Measurements from ENCODE around the gene PAM.
"Not testable (repeated sequence)": the region's sequence is repeated elsewhere in the genome, so short reads cannot be mapped to it uniquely, and the experiment has no call there.

Gene PAM

DNA sequence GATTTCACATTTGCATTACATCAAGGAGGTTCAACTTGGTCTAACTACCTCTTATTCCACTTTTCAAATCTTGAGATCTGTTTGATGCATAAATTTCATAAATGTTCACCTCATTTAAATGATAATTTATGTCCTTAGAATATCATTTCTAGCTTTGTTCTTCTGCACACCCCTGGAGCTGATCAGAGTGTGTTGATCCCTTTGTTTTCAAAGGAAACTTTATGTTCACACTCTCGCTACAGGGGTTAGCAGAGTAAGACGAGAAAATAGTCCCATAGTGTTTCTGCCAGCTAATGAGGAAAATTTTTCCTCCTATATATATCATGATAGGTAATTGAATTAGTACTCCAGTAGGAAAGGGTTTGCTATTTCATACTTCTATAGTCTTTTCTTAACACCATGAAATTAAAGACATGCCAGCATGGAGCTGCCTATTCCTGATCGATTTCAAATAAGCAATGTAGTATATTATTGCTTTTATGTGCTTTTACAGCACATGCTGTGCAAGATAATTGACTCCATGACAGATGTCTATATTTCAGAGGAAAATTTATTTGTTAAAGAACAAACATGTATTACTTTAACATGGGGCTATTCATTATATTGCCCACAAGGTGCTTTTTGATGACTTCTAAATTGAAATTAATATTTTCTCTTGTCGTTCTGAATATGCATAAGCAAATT is 4.8 kb upstream of the PAM start:
- no peak overlapping the region for H3K4me3 ChIP-seq (ENCODE audit: low read depth, low read length)

GRCh38 chr5:102751903-102752376 is 3.2 kb upstream of the PAM start:
- H3K4me3 ChIP-seq (ENCODE audit: low read depth, low read length): not testable (repeated sequence)

DNA sequence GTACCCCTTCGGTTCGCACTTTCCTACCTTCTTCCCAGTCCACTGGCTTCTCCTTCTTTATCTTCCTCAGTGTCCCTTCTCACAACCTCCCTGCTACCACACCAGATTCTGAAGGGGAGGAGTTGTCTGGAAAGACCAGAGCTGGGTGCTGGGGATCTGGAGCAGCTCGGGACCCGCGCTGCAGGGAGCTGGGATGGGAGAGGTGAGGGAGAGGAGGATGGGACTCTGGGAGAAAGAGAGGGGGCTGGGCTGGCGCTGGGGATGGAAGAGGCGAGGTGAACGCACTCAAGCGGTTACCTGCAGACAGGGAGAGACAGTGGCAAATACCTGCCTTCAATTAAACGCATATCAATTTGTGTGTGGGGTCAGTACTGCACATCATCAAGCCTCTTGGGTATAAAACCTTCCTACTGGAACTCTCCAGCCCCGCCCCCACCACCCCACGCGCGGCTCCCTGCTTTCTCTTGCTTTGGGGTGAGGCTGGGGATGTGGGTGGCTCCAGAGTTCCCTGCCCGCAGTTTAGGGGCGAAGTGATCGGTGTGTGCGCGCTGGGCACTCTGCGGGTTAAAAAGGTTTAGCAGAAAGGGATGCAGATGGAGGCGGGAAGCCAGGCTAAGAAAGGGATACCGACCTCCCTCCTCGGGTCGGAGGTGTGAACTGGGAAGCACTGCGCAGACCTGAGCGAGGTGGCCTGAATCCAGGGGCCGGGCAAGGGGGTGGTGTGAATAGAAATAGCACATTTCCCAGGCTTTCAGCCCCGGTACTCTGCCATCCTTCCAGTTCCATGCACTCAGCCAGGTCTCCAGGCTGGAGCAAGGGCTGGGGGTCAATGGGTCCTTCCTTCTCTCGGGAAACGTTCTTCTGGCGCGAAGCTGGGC is 977 bp upstream of the PAM start:
- H3K4me3 ChIP-seq (ENCODE audit: low read depth, low read length): peak overlapping the region; percentile 84

- H3K4me3 ChIP-seq (ENCODE audit: low read depth, low read length): peak overlapping the region; percentile 84
Observed at GRCh38 chr5:102755686-102756371, 724 bp downstream of the PAM start.

- H3K4me3 ChIP-seq (ENCODE audit: low read depth, low read length): no peak overlapping the region
Observed at GRCh38 chr5:102758576-102758975, 3.5 kb downstream of the PAM start.

GRCh38 chr5:102759289-102759688 is 4.2 kb downstream of the PAM start:
- no peak overlapping the region for H3K4me3 ChIP-seq (ENCODE audit: low read depth, low read length)

DNA sequence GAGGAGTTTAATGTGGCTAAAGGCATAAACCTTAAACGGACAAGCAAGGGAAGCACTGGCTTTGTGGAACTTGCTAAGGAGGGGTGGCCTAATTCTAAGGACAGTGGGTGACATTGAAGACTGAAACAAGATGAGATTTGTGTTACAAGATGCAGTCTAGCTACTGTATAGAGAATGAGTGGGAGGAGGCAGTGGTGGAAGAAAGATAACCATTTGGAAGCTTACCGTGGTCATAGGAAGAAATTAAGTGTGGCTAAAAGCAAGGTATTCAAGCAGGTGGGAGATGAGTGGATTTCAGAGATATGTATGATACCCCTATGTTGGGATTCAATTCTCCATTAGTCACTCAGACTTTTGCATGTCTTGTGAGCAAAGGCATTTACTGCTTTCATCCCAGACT is 4.6 kb downstream of the PAM start:
- H3K4me3 ChIP-seq (ENCODE audit: low read depth, low read length): no peak overlapping the region

DNA sequence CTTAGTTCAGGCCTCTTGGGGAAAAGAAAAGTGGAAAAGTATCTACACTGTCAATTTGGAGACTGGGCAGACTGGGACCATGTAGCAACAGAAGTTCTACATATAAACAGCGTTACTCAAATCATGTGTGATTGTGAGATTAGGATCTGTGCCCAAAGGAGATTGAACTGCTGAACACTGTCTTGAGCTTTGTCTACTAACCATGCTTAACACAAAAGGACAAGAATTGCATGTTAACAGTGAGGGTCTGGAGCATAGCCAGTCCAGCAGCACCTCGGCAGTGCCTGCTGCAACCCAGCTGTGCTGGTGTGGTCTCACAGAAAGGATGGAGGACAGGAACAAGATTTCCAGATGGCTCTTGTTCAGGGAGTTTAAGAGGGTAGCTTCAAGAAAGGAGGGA is 5.7 kb downstream of the PAM start:
- H3K4me3 ChIP-seq (ENCODE audit: low read depth, low read length): no peak overlapping the region

GRCh38 chr5:102762095-102762534 is 7.0 kb downstream of the PAM start:
- no peak overlapping the region for H3K4me3 ChIP-seq (ENCODE audit: low read depth, low read length)

DNA sequence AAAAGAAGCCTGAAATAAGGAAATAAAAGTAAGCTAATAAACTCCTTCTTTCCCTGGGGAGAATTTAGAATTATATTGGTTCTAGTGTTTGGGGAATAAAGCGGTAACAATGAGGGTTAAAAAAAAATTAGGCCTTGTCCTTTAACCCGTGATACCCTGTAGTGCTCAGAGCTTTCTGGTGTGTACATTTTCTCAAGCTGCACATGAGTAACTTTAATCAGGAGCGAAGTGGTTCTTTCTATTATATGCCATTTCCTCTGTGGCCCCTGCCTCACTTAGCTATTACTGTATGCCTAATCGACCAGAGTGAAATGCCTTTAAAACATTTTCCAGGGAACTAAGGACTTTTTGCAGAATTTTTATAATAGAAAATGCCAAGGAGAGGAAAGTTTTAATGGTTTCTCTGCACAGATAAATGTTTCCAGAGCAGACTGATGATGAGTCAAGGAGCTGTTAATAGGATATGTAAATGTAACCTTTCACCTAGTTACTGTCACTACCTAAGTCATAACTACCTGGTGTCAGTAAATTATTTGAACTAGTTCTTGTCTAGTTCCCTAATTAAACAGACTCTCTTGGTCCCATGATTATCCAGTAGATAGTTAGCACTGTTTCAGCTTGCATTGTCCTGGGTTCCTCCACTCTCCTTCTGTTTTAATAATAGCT is 7.6 kb downstream of the PAM start:
- H3K4me3 ChIP-seq (ENCODE audit: low read depth, low read length): no peak overlapping the region

DNA sequence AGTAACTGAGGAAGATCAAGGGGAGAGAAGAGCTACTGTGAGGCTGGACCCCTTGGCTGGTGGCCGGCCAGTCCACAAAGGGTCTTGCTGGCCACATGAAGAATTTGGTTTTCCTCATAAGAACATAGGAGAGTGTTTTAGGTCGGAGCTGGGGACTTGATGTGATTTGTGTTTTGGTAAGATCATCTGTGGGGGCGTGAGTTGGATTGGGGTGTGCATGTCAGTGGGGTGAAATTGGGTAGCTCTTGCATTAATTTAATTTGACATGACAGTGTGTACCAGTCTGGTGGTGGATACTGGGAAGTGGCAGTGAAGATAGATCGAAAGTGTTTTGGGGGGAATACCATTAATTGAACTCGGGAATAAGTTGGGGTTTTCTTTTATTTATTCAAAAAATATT is 8.6 kb downstream of the PAM start:
- H3K4me3 ChIP-seq (ENCODE audit: low read depth, low read length): no peak overlapping the region

GRCh38 chr5:102764381-102765004 is 9.4 kb downstream of the PAM start:
- no peak overlapping the region for H3K4me3 ChIP-seq (ENCODE audit: low read depth, low read length)

GRCh38 chr5:102765350-102765749 is 10.2 kb downstream of the PAM start:
- H3K4me3 ChIP-seq (ENCODE audit: low read depth, low read length): no peak overlapping the region

- H3K4me3 ChIP-seq (ENCODE audit: low read depth, low read length): no peak overlapping the region
Observed at GRCh38 chr5:102766295-102767090, 11.4 kb downstream of the PAM start.

DNA sequence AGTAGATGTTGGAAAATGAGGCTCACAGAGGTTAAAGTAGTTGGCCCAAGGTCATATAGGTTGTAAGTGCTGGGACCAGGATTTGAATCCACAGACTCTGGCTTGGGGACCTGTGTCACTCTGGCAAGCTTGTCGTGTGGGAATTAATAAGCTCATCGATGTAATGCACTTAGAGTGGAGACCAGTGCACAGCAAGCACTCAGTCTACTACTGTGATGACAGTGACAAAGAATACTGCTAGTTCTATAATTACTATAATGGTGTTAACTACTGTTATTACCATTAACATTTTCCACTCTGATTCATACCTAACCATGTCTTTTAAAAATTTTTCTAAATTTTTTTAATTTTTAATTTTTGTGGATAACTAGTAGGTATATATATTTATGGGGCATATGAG is 12.8 kb downstream of the PAM start:
- no peak overlapping the region for H3K4me3 ChIP-seq (ENCODE audit: low read depth, low read length)

DNA sequence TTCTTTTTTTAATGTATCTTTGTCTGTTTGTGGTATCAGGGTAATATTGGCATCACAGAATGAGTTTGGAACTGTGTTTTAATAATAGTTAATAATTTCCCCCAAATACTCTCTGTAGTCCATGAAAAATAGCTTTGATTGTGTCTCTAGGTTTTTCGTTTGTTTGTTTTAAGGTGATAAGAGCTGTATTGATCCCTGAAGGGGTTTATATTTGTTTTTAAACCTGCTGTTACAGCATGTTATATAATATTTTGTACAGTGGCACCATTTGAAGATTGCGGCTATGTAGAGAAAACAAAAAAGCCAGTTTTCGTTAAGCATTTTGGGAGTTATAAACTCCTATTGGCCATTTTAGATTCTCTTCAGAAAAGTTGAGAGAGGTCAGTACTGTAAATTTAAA is 15.7 kb downstream of the PAM start:
- H3K4me3 ChIP-seq (ENCODE audit: low read depth, low read length): no peak overlapping the region

- H3K4me3 ChIP-seq (ENCODE audit: low read depth, low read length): no peak overlapping the region
Observed at GRCh38 chr5:102771435-102771834, 16.3 kb downstream of the PAM start.

- no peak overlapping the region for H3K4me3 ChIP-seq (ENCODE audit: low read depth, low read length)
Observed at GRCh38 chr5:102772273-102772672, 17.2 kb downstream of the PAM start.

DNA sequence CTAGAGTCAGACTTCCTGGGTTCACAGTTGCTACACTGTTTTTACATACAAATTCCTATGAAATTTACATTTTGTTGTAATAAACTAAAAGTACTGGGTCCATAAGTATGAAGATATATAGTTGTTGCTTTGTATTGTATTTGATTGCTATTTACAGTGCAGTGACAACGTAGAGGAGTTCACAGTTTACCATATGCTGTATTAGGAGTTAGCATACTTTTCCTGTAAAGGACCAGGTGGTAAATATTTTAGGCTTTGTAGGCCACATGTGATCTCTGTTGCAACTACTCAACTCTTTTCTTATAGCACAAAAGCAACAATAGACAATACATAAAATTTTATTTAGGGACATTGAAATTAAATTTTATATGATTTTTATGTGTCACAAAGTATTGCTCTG is 18.0 kb downstream of the PAM start:
- H3K4me3 ChIP-seq (ENCODE audit: low read depth, low read length): no peak overlapping the region

DNA sequence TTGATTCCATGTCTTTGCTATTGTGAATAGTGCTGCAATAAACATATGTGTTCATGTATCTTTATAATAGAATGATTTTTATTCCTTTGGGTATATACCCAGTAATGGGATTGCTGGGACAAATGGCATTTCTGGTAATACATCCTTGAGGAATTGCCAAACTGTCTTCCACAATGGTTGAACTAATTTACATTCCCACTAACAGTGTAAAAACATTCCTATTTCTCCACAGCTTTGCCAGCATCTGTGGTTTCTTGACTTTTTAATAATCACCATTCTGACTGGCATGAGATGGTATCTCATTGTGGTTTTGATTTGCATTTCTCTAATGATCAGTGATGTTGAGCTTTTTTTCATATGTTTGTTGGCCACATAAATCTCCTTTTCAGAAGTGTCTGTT is 20.7 kb downstream of the PAM start:
- H3K4me3 ChIP-seq (ENCODE audit: low read depth, low read length): not testable (repeated sequence)
